Measurements from ENCODE around the gene ACSBG1.

ACSBG1 gene

DNA sequence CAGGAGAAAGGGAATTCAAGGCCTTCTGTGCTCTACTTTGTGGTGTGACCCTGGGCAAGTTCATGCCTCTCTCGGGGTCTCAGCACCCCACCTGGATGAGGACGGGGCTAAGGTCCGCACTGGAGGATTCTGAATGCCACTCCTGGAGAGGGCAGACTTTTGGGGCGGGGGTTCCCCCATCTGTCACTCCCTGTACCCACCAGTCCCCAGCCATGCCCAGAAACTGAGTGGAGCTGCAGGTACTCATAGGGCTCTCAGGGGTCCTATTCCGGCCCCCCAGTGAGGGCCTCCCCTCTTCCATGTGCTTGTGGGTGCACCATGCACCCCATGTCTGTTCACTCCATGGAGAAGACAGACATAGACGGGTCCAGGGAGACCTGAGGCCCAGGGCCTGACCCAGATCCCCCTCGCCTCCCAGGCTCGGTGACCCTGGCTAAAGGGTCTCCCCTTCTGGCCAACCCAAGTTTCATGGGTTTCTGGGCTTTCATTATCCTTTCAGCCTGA is 26.0 kb downstream of the ACSBG1 start:
- no peak overlapping the region for H2BK120ac ChIP-seq (ENCODE audit: low read depth, low read length)
- H2BK12ac ChIP-seq (ENCODE audit: low read length in 2 of 2), result no peak overlapping the region
- DNase-seq, result no peak
- H3K27ac ChIP-seq (ENCODE audit: low read length, poor library complexity, severe bottlenecking), result no peak overlapping the region
- no peaks in the 10 kb centered on the region for H3K79me1 ChIP-seq (replicated peaks; ENCODE audit: low read length, poor library complexity, severe bottlenecking)
- H3K4me2 ChIP-seq (ENCODE audit: low read length, poor library complexity, severe bottlenecking), result no peak overlapping the region
- no peak overlapping the region for H2BK5ac ChIP-seq (ENCODE audit: low read depth, low read length, poor library complexity, severe bottlenecking)
- H2AK5ac ChIP-seq (ENCODE audit: low read length, severe bottlenecking), result peak overlapping the region; percentile 50
- H3K4ac ChIP-seq (ENCODE audit: low read depth in 1 of 2, low read length in 2 of 2), result no peak overlapping the region
- H3K36me3 ChIP-seq (ENCODE audit: control insufficient read depth in 1 of 2, insufficient read depth in 2 of 2, low read depth in 1 of 2, low read length in 2 of 2), result no peaks in the 10 kb centered on the region
- H3K27me3 ChIP-seq (ENCODE audit: control insufficient read depth in 1 of 2, insufficient read depth in 1 of 2, low read length in 2 of 2), result peaks cover 0 to 36% of the 10 kb centered on the region in 2 experiments
- H3K4me3 ChIP-seq (ENCODE audit: insufficient read depth in 1 of 2, low read depth in 1 of 2, low read length in 2 of 2), result no peak overlapping the region
- H4K8ac ChIP-seq (ENCODE audit: low read length), result no peak overlapping the region
- H2AFZ ChIP-seq (ENCODE audit: low read depth, low read length), result no peak overlapping the region
- H3K9me3 ChIP-seq (ENCODE audit: control insufficient read depth, low read length), result no peaks in the 10 kb centered on the region
- H3K18ac ChIP-seq (ENCODE audit: low read depth in 1 of 2, low read length in 2 of 2), result no peak overlapping the region
- no peak overlapping the region for H4K91ac ChIP-seq (ENCODE audit: low read length)
- H2BK15ac ChIP-seq (ENCODE audit: low read depth, poor library complexity, severe bottlenecking), result no peak overlapping the region
- H3K14ac ChIP-seq (ENCODE audit: low read length in 2 of 2), result no peak overlapping the region
- H3K9ac ChIP-seq (ENCODE audit: low read length), result no peak overlapping the region
- peaks cover 50% of the 10 kb centered on the region for H3K4me1 ChIP-seq (ENCODE audit: control insufficient read depth, insufficient read depth, low read depth, low read length)
- no peak overlapping the region for H3K23ac ChIP-seq (ENCODE audit: low read length in 2 of 2)
- 82% methylated on average over 8 of the region's 8 CpGs for WGBS

DNA sequence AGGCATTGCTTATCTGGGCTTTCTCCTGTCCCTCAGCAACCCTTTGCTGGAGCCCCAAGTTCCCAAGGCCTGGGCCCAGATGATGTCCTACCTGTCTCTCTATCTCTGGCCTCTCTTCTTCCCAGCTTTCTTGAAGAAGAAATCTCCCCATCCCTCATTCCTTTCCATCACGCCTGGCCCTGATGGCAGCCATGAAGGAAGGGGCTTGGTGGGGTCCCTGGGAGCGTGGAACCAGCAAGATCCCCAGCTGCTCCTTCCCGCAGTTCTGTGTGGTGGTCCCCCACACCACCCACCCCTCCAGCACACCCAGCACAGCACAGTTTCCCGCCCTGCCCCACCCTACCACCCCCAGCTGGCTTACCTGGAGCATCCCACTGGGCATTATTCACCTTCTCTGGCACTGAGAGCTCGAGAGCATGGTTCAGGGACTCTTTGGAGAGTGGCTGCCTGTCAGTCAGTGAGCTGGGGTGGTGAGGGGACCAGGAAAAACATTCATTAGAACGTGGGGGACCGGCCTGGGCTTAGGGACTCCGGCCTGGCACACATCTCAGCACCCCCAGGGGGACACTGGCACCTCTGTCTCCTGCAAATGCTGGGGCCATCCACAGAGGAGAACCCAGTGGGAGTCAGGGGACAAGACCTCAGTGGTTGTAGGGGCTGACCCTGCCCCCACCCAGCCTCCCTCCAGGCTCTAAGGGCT is 26.6 kb downstream of the ACSBG1 start:
- Histone ChIP-seq H2AK5ac (ENCODE audit: low read length, severe bottlenecking) (peak overlapping the region; percentile 50), H2BK120ac (ENCODE audit: low read depth, low read length) (no peak overlapping the region), H3K4me3 (ENCODE audit: insufficient read depth in 1 of 2, low read depth in 1 of 2, low read length in 2 of 2) (no peak overlapping the region), H3K79me1 (replicated peaks; ENCODE audit: low read length, poor library complexity, severe bottlenecking) (no peaks in the 10 kb centered on the region), H4K91ac (ENCODE audit: low read length) (no peak overlapping the region), H2BK15ac (ENCODE audit: low read depth, poor library complexity, severe bottlenecking) (peak overlapping the region; percentile 7), H3K23ac (ENCODE audit: low read length in 2 of 2) (no peak overlapping the region), H3K4me1 (ENCODE audit: control insufficient read depth, insufficient read depth, low read depth, low read length) (peaks cover 44% of the 10 kb centered on the region), H3K27me3 (ENCODE audit: control insufficient read depth in 1 of 2, insufficient read depth in 1 of 2, low read length in 2 of 2) (peaks cover 0 to 42% of the 10 kb centered on the region in 2 experiments), H3K9ac (ENCODE audit: low read length) (no peak overlapping the region), H3K27ac (ENCODE audit: low read length, poor library complexity, severe bottlenecking) (no peak overlapping the region), H3K9me3 (ENCODE audit: control insufficient read depth, low read length) (no peaks in the 10 kb centered on the region), H2AFZ (ENCODE audit: low read depth, low read length) (no peak overlapping the region), H3K36me3 (ENCODE audit: control insufficient read depth in 1 of 2, insufficient read depth in 2 of 2, low read depth in 1 of 2, low read length in 2 of 2) (no peaks in the 10 kb centered on the region), H2BK5ac (ENCODE audit: low read depth, low read length, poor library complexity, severe bottlenecking) (no peak overlapping the region), H3K4me2 (ENCODE audit: low read length, poor library complexity, severe bottlenecking) (no peak overlapping the region), H3K18ac (ENCODE audit: low read depth in 1 of 2, low read length in 2 of 2) (no peak overlapping the region), H4K8ac (ENCODE audit: low read length) (no peak overlapping the region), H2BK12ac (ENCODE audit: low read length in 2 of 2) (no peak overlapping the region), H3K4ac (ENCODE audit: low read depth in 1 of 2, low read length in 2 of 2) (no peak overlapping the region), H3K14ac (ENCODE audit: low read length in 2 of 2) (no peak overlapping the region)
- WGBS, result 96% methylated on average over 6 of the region's 8 CpGs
- DNase-seq, result no peak

DNA sequence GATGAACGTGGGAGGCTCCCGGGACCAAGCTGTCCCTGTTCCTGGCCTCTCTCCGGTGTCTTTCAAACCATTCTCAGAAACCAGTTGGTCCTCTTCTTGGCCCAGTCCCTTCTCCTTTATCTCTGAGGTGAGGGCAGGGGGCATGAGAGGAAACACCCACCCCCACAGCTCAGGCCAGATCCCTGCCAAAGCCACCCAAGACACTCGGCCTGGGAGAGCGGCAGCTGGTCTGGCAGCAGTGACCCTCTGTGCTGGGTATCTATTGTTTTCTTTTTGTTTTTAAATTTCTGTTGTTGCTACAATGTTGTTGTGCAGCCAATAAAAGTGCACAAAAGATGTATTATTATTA is 27.3 kb downstream of the ACSBG1 start:
- Histone ChIP-seq H3K4ac (ENCODE audit: low read depth in 1 of 2, low read length in 2 of 2) (no peak overlapping the region), H3K18ac (ENCODE audit: low read depth in 1 of 2, low read length in 2 of 2) (no peak overlapping the region), H2BK120ac (ENCODE audit: low read depth, low read length) (no peak overlapping the region), H2BK12ac (ENCODE audit: low read length in 2 of 2) (peak overlapping the region in 1 of 2 experiments; percentile 43), H3K9me3 (ENCODE audit: control insufficient read depth, low read length) (no peaks in the 10 kb centered on the region), H3K14ac (ENCODE audit: low read length in 2 of 2) (no peak overlapping the region), H3K79me1 (replicated peaks; ENCODE audit: low read length, poor library complexity, severe bottlenecking) (no peaks in the 10 kb centered on the region), H3K4me3 (ENCODE audit: insufficient read depth in 1 of 2, low read depth in 1 of 2, low read length in 2 of 2) (no peak overlapping the region), H2AK5ac (ENCODE audit: low read length, severe bottlenecking) (peak overlapping the region; percentile 75), H2BK5ac (ENCODE audit: low read depth, low read length, poor library complexity, severe bottlenecking) (no peak overlapping the region), H4K91ac (ENCODE audit: low read length) (no peak overlapping the region), H3K23ac (ENCODE audit: low read length in 2 of 2) (no peak overlapping the region), H3K27ac (ENCODE audit: low read length, poor library complexity, severe bottlenecking) (no peak overlapping the region), H3K9ac (ENCODE audit: low read length) (no peak overlapping the region), H3K27me3 (ENCODE audit: control insufficient read depth in 1 of 2, insufficient read depth in 1 of 2, low read length in 2 of 2) (peaks cover 0 to 48% of the 10 kb centered on the region in 2 experiments), H3K36me3 (ENCODE audit: control insufficient read depth in 1 of 2, insufficient read depth in 2 of 2, low read depth in 1 of 2, low read length in 2 of 2) (no peaks in the 10 kb centered on the region), H3K4me1 (ENCODE audit: control insufficient read depth, insufficient read depth, low read depth, low read length) (peaks cover 38% of the 10 kb centered on the region), H3K4me2 (ENCODE audit: low read length, poor library complexity, severe bottlenecking) (no peak overlapping the region), H2BK15ac (ENCODE audit: low read depth, poor library complexity, severe bottlenecking) (no peak overlapping the region), H2AFZ (ENCODE audit: low read depth, low read length) (no peak overlapping the region), H4K8ac (ENCODE audit: low read length) (no peak overlapping the region)
- no peak for DNase-seq
- WGBS, result 98% methylated on average over 4 of the region's 5 CpGs

GRCh38 chr15:78206326-78207109 is 27.8 kb downstream of the ACSBG1 start:
- H3K4me1 ChIP-seq (ENCODE audit: control insufficient read depth, insufficient read depth, low read depth, low read length), result peaks cover 35% of the 10 kb centered on the region
- no peaks in the 10 kb centered on the region for H3K79me1 ChIP-seq (replicated peaks; ENCODE audit: low read length, poor library complexity, severe bottlenecking)
- no peak overlapping the region for H4K8ac ChIP-seq (ENCODE audit: low read length)
- no peak overlapping the region for H2BK120ac ChIP-seq (ENCODE audit: low read depth, low read length)
- no peaks in the 10 kb centered on the region for H3K9me3 ChIP-seq (ENCODE audit: control insufficient read depth, low read length)
- DNase-seq, result no peak
- H2BK5ac ChIP-seq (ENCODE audit: low read depth, low read length, poor library complexity, severe bottlenecking), result no peak overlapping the region
- H3K4me2 ChIP-seq (ENCODE audit: low read length, poor library complexity, severe bottlenecking), result no peak overlapping the region
- H2AK5ac ChIP-seq (ENCODE audit: low read length, severe bottlenecking), result no peak overlapping the region
- no peak overlapping the region for H2AFZ ChIP-seq (ENCODE audit: low read depth, low read length)
- peaks cover 0 to 49% of the 10 kb centered on the region in 2 experiments for H3K27me3 ChIP-seq (ENCODE audit: control insufficient read depth in 1 of 2, insufficient read depth in 1 of 2, low read length in 2 of 2)
- no peak overlapping the region for H3K9ac ChIP-seq (ENCODE audit: low read length)
- no peak overlapping the region for H4K91ac ChIP-seq (ENCODE audit: low read length)
- no peak overlapping the region for H3K14ac ChIP-seq (ENCODE audit: low read length in 2 of 2)
- no peak overlapping the region for H3K27ac ChIP-seq (ENCODE audit: low read length, poor library complexity, severe bottlenecking)
- H3K36me3 ChIP-seq (ENCODE audit: control insufficient read depth in 1 of 2, insufficient read depth in 2 of 2, low read depth in 1 of 2, low read length in 2 of 2), result no peaks in the 10 kb centered on the region
- WGBS, result 60% methylated on average over 12 of the region's 12 CpGs
- no peak overlapping the region for H3K4me3 ChIP-seq (ENCODE audit: insufficient read depth in 1 of 2, low read depth in 1 of 2, low read length in 2 of 2)
- peak overlapping the region in 1 of 2 experiments; percentile 43 for H2BK12ac ChIP-seq (ENCODE audit: low read length in 2 of 2)
- H3K4ac ChIP-seq (ENCODE audit: low read depth in 1 of 2, low read length in 2 of 2), result no peak overlapping the region
- H3K18ac ChIP-seq (ENCODE audit: low read depth in 1 of 2, low read length in 2 of 2), result peak overlapping the region in 1 of 2 experiments; percentile 37
- no peak overlapping the region for H2BK15ac ChIP-seq (ENCODE audit: low read depth, poor library complexity, severe bottlenecking)
- no peak overlapping the region for H3K23ac ChIP-seq (ENCODE audit: low read length in 2 of 2)
